HG02973 (cell line): ENCODE measurements around the gene ZNF407.

Experiments
- ATAC-seq: cut with Tn5 transposase; IDR thresholded peaks from one replicate; pipeline ENCODE4 v1.9.1; 2021; ENCODE audit warnings: moderate library complexity; ENCODE audit not compliant: unreplicated experiment

Gene ZNF407

DNA sequence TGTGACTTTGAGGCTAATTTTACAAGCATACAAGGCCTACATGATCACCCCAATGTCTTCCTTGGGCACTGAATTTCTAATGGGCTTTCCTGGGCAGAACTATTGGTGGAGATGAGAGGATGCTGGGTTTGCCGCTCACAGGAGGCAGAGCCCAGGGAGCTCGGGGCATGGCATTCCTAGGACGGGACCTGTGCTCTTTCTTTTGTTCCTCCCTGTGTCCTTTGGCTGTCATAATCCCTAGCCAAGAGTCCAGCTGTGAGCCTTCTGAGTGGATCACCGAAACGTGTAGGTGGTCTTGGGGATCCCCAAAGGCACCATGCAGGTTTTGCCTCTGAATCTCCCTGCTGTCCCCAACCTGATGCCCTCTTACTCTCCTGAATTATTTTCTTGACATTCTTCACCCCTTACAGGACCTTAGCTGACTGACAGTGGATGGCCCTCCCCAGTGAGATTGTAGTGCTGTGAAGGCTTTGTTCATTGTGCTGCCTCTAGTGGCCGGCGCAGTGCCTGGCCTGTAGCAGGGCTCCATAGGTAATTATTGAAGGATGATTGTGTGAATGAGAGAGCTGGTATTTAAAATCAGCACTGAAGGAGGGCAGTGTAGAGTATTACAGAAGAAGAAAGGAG, 221.9 kb downstream of the ZNF407 start:
- ATAC-seq, result peak; percentile 95

DNA sequence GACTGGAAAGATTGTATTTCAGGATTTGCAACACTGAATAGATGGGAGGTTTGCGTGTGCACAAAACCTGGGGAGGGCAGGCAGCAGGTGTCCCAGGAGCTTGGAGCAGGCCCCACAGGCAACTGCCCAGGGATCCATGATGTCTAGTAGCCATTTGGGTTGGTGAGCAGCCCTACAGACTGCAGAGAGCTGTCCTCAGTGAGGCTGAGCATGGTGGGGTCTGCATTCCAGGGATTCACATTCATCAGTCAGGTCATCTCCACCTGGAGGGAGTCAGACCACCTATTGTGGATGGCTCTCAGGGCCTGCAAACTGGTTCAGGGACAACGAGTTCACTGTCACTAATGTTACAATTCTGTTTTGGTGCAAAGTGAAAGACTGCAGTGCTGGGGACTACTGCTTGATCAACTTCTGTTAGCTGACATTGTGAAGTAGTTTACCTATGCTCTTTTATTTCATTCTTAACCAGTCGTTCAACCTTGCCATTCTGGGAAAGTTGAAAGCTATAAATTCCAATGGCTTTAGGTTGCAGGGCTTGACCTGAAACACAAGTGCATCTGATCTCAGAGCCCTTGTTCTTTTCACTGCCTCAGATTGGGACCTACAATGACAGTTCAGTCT, 222.6 kb downstream of the ZNF407 start:
- no peak for ATAC-seq

DNA sequence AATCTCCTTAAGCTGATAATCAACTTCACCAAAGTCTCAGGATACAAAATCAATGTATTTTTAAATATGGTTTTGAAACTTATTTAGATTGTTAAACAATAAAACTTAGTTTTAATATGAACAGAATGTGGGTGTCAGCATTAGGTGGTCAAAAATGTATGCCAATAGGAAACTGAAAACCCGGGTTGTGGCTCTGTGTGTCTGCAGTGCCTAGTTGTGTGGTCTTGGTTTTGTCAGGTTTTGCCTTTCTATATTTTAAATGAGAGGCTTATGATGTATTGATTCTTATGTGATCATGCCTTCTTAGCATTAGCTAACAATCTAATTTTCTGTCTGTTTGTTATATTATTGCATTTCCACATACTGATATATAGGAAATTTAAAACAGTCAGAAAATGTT, 227.8 kb downstream of the ZNF407 start:
- ATAC-seq, result no peak

GRCh38 chr18:74826572-74826971, 228.9 kb downstream of the ZNF407 start:
- ATAC-seq, result no peak

GRCh38 chr18:74828200-74828599, 230.5 kb downstream of the ZNF407 start:
- no peak for ATAC-seq

DNA sequence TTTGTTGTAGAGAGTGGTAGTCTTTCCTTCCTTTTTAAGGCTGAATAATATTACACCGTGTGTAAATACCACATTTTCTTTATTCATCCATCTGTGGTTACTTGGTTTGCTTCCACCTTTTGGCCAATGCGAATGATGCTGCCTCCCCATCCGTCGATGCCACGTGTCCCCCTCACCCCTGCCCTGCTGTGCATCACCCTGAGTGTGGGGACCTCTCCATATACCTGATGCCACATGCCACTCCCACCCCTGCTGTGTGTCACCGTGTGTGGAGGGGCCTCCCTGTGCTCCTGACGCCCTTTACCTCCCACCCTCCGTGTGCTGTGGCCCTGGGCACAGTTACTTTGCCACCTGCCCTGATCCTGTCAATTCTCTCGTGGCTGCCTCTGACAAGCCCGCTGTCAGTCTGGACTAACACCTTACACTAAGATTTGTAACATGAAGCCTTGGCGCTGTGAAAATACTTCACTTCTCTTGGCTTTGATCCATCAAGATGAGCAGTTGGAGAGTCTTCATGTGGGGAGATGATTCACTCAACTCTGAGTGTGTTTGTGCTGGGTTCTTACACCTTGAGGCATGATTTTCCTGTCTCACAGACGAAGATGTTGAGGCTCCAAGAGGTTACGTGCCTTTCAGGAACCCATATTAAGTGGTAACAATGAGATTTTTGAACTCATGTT, 234.0 kb downstream of the ZNF407 start:
- no peak for ATAC-seq

GRCh38 chr18:74832381-74832780, 234.7 kb downstream of the ZNF407 start:
- no peak for ATAC-seq

- no peak for ATAC-seq
Observed at GRCh38 chr18:74832999-74833398, 235.3 kb downstream of the ZNF407 start.

DNA sequence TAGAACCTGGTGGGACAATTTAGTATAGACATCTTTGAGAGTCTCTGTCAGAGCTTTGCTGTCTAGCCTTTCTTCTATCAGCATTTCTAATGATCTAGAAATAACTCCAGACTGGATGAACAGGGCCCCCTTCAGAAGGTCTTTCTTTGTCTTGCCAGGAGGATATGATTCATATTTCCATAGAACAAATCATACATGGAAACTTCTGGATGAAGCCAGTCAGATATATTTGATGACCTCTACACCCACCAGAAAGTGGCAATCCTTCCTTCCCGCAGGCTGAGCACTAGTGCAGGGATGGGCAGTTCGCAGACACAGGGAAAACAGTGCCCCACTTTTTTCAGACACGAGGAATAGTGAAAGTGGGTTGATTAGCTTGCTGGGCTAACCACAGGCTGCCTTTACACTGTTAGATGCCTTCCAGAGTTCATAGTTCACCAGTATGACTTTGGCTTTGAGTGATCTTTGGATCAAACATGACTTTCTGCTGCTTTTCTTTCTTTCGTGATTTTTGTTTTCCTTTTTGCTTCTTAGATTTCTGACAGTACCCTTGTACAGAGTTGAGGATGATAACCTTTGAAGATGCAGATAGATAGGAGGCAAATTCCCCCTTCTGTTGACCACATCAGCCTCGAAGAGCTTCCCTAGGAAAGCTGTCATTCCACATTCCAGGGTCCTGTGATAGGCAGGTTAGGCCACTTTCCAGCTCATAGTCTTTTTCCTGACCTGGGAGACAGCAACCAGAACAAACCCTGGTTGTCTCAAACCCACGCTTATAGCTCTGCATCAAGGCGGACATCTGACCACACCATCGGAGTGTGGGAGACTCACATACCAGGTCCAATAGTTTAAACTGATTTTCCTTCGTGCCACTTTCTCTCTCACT, 237.0 kb downstream of the ZNF407 start:
- ATAC-seq, result no peak

DNA sequence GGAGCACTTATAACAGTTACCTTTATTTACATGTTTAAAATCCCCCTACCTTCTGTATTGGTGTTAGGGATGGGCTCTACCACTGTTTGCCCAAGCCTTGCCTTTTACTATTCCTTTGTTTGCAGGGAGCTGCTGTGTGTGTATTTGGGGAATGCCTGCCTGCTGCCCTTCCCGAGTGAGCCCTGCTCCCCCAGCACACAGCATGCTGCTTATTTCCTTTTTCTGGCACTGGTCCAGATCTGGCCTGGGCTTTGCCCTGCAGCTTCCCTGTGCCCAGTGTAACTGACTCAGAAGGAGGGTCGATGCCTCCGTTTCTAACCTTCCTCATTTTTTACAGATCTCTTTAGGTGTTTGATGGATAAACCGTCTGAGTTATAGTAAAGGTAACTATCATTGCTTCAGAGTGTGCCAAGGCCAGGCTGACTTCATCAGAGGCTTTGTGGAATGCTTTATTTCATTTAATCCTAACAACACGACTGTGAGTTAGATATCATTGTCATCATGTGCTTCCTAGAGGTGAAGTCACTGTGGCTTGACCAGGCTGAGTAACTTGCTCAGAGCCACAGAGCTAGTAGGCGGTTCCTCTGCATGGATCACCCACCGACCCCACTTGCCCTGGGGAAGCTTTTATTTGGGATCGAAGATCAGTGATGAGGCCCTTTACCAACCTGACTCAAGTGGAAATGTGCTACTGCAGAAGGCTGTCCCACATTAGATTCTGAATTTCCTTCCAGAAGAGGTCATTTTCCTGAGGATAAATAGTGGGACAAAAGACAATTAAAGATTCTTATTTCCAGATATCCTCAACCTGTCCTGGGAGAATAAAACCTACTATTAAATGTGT, 238.8 kb downstream of the ZNF407 start:
- ATAC-seq, result no peak

DNA sequence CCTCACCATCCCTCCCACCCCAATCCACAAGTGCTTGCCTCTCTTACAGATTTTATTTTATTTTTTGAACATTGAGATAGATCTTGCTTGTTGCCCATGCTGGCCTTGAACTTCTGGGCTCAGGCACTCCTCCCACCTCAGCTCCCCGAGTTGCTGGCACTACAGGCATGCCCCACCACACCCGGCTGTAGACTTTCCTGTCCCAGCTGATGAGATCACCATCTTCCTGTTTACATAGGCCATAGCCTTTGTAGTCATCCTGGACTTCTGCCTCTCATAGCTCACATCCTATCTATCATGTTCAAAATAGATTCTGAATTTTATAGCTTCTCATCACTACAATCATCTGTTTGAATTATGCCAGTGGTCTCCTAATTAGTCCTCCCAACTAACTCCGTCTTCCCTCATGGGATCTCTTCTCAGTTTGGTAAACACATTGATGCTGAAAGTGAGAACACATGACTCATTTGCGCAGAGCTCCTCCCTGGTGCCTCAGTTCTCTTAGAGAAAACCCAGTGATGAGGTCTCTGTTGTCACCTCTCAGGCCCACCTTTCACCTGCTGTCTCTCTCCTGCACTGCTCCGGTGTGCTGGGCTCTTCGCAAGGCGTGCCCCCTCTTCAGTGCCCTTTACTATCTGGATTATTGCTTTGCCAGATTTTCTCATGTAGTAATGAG, 243.0 kb downstream of the ZNF407 start:
- no peak for ATAC-seq

DNA sequence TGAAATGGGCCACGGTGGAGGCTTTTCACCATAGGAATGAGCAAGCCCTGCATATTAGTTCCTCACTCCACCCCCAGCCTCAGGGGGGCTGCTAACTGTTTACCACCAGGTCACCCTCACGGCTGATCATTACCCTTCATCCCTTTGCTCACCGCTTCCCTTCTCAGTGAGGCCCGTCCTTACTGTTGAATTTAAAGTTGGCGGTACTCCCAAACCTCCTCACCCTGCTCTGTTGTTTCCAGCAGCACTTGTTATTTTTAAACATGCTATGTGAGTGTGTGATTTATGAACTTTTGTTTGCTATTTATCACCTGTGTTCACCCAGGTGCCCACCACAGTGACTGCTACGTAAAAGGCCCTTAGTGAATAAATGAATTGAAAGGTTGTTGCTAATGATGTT, 243.6 kb downstream of the ZNF407 start:
- no peak for ATAC-seq

DNA sequence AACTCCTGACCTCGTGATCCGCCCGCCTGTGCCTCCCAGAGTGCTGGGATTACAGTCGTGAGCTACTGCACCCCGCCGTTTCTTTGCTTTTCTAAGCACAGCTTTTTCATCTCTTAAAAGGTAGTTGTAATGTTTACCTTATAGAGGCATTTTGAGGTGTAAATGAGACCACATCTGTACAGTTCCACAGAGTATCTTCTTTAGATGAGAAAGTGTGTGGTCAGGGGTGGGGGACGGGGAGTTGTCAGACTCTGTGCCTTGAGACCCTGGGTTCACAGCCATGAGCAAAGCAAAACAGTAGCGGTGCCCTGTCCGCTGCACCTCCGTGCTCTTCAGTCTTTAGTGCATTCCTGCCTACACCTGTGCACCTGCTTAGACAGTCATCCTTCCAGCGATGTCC, 251.6 kb downstream of the ZNF407 start:
- ATAC-seq, result no peak

DNA sequence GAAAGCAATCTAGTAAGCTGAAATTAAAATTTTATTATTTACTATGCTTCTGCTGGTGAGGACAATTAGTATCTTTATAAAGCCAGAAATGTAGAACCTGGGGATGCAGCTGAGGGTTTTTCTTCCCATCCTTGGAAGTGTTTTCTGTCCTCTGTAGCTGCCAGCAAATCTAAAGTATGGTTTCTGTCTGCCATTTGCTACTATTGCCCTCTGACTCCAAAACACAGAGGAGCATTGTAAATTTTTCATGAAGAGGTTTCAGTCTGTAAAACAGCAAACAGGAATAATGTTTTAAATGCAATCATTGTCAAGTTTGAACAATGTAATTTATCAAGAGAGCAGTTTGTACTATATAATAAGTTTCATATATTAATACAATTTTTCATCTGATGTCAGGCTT, 258.8 kb downstream of the ZNF407 start:
- no peak for ATAC-seq

- no peak for ATAC-seq
Observed at GRCh38 chr18:74856928-74857327, 259.3 kb downstream of the ZNF407 start.

GRCh38 chr18:74857901-74858300, 260.2 kb downstream of the ZNF407 start:
- ATAC-seq, result no peak

DNA sequence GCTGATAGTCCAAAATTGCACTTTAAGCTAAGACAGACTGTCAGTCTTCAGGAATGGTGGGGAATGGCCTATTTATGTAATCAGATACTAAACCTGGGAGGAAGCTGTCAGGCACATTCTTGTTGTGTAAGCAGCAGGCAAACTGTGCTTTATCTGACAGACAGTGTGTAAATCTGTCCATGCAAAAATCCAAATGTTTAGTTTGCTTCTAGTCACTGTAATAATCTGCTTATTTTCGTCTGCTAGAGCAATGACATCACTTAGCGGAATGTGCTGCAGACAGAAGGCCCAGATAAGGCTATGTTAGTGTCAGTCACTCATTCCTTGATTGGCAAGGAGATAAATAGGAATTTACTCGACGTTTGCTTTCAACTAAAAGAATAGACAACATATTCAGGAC, 263.5 kb downstream of the ZNF407 start:
- no peak for ATAC-seq

GRCh38 chr18:74862094-74862493, 264.4 kb downstream of the ZNF407 start:
- no peak for ATAC-seq

DNA sequence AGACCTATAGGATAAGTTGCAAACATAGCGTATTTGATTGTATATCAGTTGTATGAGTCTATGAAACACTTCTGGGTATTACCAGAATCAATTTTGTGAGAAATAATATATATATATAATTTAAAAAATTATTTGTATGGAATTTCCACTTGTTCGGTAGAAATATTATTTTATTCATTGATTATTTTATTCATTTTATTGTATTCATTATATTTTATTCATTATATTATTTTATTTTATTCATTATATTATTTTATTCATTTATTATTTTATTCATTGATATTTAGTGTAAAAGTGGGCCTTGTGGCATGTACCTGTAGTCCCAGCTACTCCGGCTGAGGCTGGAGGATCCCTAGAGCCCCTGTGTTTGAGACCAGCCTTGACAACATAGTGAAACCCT, 268.9 kb downstream of the ZNF407 start:
- ATAC-seq, result no peak

GRCh38 chr18:74868461-74868860, 270.8 kb downstream of the ZNF407 start:
- ATAC-seq, result no peak
